HL-60 (cell line): ENCODE data around the gene C14orf93.
A peak's percentile ranks its signal among the peaks of the same experiment; 100 is the strongest.

Experiments
- DNase-seq, 2 experiments: peaks; one replicate each; pipeline ENCODE4 v3.0.0-alpha.2; 2010 to 2020; ENCODE audit warnings: low read depth in 1 of 2, low spot score in 1 of 2
- H3K27ac ChIP-seq: fragments of 250-450 bp; sonication (Bioruptor Pico); replicated peaks from 2 replicates; pipeline ENCODE4 v1.5.1; 2020; ENCODE audit warnings: mild to moderate bottlenecking, moderate library complexity
- H3K27me3 ChIP-seq: fragments of 250-450 bp; sonication (Bioruptor Pico); 2 replicates; pipeline ENCODE4 v1.5.1; 2021; ENCODE audit warnings: mild to moderate bottlenecking, moderate library complexity; ENCODE audit not compliant: insufficient read depth, poor library complexity, severe bottlenecking
- H3K4me3 ChIP-seq: replicated peaks from 2 replicates; pipeline ENCODE4 v1.5.1; 2011; ENCODE audit warnings: mild to moderate bottlenecking, control low read depth, low read length; ENCODE audit not compliant: insufficient read depth
- CTCF ChIP-seq: IDR thresholded peaks from one replicate; pipeline ENCODE4 v1.5.1; 2011; ENCODE audit warnings: low read length, control low read depth, inconsistent platforms; ENCODE audit not compliant: insufficient read depth
- GABPA ChIP-seq: IDR thresholded peaks from 2 replicates; pipeline ENCODE4 v1.6.1; 2012; ENCODE audit warnings: low read depth
- POLR2AphosphoS5 ChIP-seq: IDR thresholded peaks from 2 replicates; pipeline ENCODE4 v1.6.1; 2012; ENCODE audit warnings: low read depth
- REST ChIP-seq: IDR thresholded peaks from 2 replicates; pipeline ENCODE4 v1.6.1; 2012; ENCODE audit warnings: low read depth; ENCODE audit not compliant: insufficient replicate concordance
- SPI1 ChIP-seq: IDR thresholded peaks from 2 replicates; pipeline ENCODE4 v1.6.1; 2012; ENCODE audit warnings: low read depth, mild to moderate bottlenecking, borderline replicate concordance

Gene C14orf93

GRCh38 chr14:22984959-22985658 is 24.8 kb downstream of the C14orf93 start:
- Histone ChIP-seq H3K27ac (no peak overlapping the region), H3K4me3 (no peak overlapping the region), H3K27me3 (peaks cover 11% of the 10 kb centered on the region)
- no peak for TF ChIP-seq REST
- no peak for TF ChIP-seq GABPA
- no peak for TF ChIP-seq POLR2AphosphoS5
- TF ChIP-seq SPI1: no peak
- no peak for TF ChIP-seq CTCF
- no peak for DNase-seq

GRCh38 chr14:22982477-22983245 is 27.3 kb downstream of the C14orf93 start, which contains the start of gene AJUBA:
TSS of gene AJUBA (minus strand) at chr14:22982551. CDS start at chr14:22982266, 285 bp downstream.
- peak within 1 kb of the TSS; percentile 77 for H3K4me3 ChIP-seq
- DNase-seq: peak; percentile 84 to 88
- peaks cover 11% of the 10 kb centered on the region for H3K27me3 ChIP-seq
- TF ChIP-seq POLR2AphosphoS5: peak; percentile 64; the same call in 1 of the 2 replicates
- TF ChIP-seq GABPA: 0 out of 2 replicates have a peak, but pooled peaks have one; percentile 15
- no peak for TF ChIP-seq REST
- peak within 1 kb of the TSS; percentile 59 for H3K27ac ChIP-seq

- Histone ChIP-seq H3K27me3 (peaks cover 11% of the 10 kb centered on the region), H3K4me3 (peak overlapping the region; percentile 77), H3K27ac (no peak overlapping the region)
- TF ChIP-seq CTCF (no peak), POLR2AphosphoS5 (no peak), GABPA (no peak), SPI1 (no peak), REST (no peak)
- no peak for DNase-seq
Observed at GRCh38 chr14:22981876-22982476, 28.0 kb downstream of the C14orf93 start.
